DND-41 (cell line): ENCODE results near the gene MEF2D.

Source experiments
- ATAC-seq: fragments of 200-7000 bp; cut with Tn5 transposase; 3 replicates; pipeline ENCODE4 v1.9.1; 2021; ENCODE audit warnings: low read depth; ENCODE audit not compliant: insufficient read depth
- DNase-seq: peaks from one replicate; pipeline ENCODE4 v3.0.0-alpha.2; 2020
- H2AFZ ChIP-seq: 2 replicates; pipeline ENCODE4 v1.6.0; 2012; ENCODE audit warnings: low read depth, low read length
- H3K27ac ChIP-seq: 2 replicates; pipeline ENCODE4 v1.5.1; 2012; ENCODE audit warnings: low read length, inconsistent platforms
- H3K27me3 ChIP-seq: fragments of 200-600 bp; sonication (generic); 2 replicates; pipeline ENCODE4 v1.6.0; 2012; ENCODE audit warnings: low read length, mild to moderate bottlenecking, inconsistent platforms; ENCODE audit not compliant: insufficient read depth, poor library complexity
- H3K36me3 ChIP-seq: 2 replicates; pipeline ENCODE4 v1.5.1; 2012; ENCODE audit warnings: low read length, inconsistent platforms; ENCODE audit not compliant: insufficient read depth
- H3K4me1 ChIP-seq: 2 replicates; pipeline ENCODE4 v1.5.1; 2012; ENCODE audit warnings: mild to moderate bottlenecking, low read length; ENCODE audit not compliant: insufficient read depth
- H3K4me2 ChIP-seq: 2 replicates; pipeline ENCODE4 v1.6.0; 2012; ENCODE audit warnings: mild to moderate bottlenecking, moderate library complexity, low read length, inconsistent platforms; ENCODE audit not compliant: insufficient read depth
- H3K4me3 ChIP-seq, 2 experiments: fragments of 200-600 bp in 1 of 2; shearing (Covaris generic) in 1 of 2; 2 replicates each; pipeline ENCODE4 v1.5.1; 2012 to 2016; ENCODE audit warnings: inconsistent platforms in 2 of 2, low read length in 2 of 2, mild to moderate bottlenecking in 2 of 2, low read depth in 1 of 2, moderate library complexity in 1 of 2
- H3K79me2 ChIP-seq: 2 replicates; pipeline ENCODE4 v1.6.0; 2012; ENCODE audit warnings: low read length, inconsistent platforms; ENCODE audit not compliant: insufficient read depth
- H3K9ac ChIP-seq: 2 replicates; pipeline ENCODE4 v1.6.0; 2012; ENCODE audit warnings: low read depth, mild to moderate bottlenecking, inconsistent platforms, low read length, moderate library complexity
- H3K9me3 ChIP-seq: 2 replicates; pipeline ENCODE4 v1.5.1; 2012; ENCODE audit warnings: low read length, moderate library complexity, mild to moderate bottlenecking, inconsistent platforms; ENCODE audit not compliant: insufficient read depth, severe bottlenecking
- H4K20me1 ChIP-seq: 2 replicates; pipeline ENCODE4 v1.6.0; 2012; ENCODE audit warnings: low read length; ENCODE audit not compliant: insufficient read depth
- CTCF ChIP-seq: IDR thresholded peaks from 2 replicates; pipeline ENCODE4 v1.5.1; 2012; ENCODE audit warnings: borderline replicate concordance, low read length, moderate library complexity, mild to moderate bottlenecking; ENCODE audit not compliant: poor library complexity, severe bottlenecking; ENCODE audit errors: extremely low read depth
- EZH2 ChIP-seq: IDR thresholded peaks from 3 replicates; pipeline ENCODE4 v1.6.1; 2012; ENCODE audit warnings: borderline replicate concordance, low read depth, mild to moderate bottlenecking, moderate library complexity, low read length, inconsistent platforms; ENCODE audit not compliant: severe bottlenecking

MEF2D gene

GRCh38 chr1:156502894-156503697 is 2.5 kb upstream of the MEF2D start:
- H3K36me3 ChIP-seq = peaks cover 5% of the 10 kb centered on the region; the same call in 1 of the 2 replicates
- no peaks in the 10 kb centered on the region for H3K9me3 ChIP-seq
- peak overlapping the region; percentile 96 for H3K9ac ChIP-seq
- H4K20me1 ChIP-seq = peaks cover 15% of the 10 kb centered on the region
- DNase-seq = peak; percentile 67
- no peak for TF ChIP-seq CTCF
- no peak for TF ChIP-seq EZH2
- peaks cover 59% of the 10 kb centered on the region for H3K4me1 ChIP-seq
- H3K27ac ChIP-seq = peak overlapping the region; percentile 95
- peak overlapping the region in 1 of 2 experiments; percentile 58; a peak in 1 of 4 replicates for H3K4me3 ChIP-seq
- H3K4me2 ChIP-seq = peak overlapping the region; percentile 84
- ATAC-seq = no peak
- no peaks in the 10 kb centered on the region for H3K27me3 ChIP-seq
- H2AFZ ChIP-seq = 0 out of 2 replicates have a peak overlapping the region, but pooled peaks have one; percentile 4
- H3K79me2 ChIP-seq = peaks cover 33% of the 10 kb centered on the region

DNA sequence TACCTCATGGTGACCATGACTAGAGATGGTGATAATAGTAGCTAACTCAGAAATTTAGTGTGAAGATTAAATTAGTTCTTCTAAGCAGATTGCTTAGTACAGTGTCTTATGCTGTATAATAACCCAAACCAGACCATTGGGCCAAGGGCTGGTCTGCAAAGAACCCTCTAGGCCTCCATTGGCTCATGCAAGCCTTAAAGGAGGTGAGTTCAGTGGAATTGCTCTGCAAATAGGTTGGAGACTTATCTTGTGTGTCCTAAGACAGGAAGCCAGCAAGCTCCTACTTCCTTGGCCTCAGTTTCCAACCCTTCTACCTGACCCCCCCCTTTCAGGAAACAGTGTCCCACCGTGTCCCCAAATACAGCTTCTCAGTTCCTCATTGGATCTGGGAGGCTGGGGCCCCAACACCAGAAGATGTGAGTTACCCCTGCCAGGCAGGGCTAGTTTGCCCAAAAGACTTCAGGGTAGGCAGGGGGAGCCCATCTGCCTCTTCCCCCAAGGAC is 1.9 kb upstream of the MEF2D start:
- Histone ChIP-seq H3K79me2 (peaks cover 40% of the 10 kb centered on the region), H3K36me3 (peaks cover 8% of the 10 kb centered on the region; the same call in 1 of the 2 replicates), H3K9ac (peak overlapping the region; percentile 96), H2AFZ (no peak overlapping the region), H3K27ac (peak overlapping the region; percentile 95), H3K4me3 (peak overlapping the region in 1 of 2 experiments; percentile 58; a peak in 2 of 4 replicates), H3K27me3 (no peaks in the 10 kb centered on the region), H4K20me1 (peaks cover 21% of the 10 kb centered on the region), H3K9me3 (no peaks in the 10 kb centered on the region), H3K4me1 (peaks cover 65% of the 10 kb centered on the region), H3K4me2 (peak overlapping the region; percentile 84)
- DNase-seq (no peak), ATAC-seq (no peak)
- TF ChIP-seq EZH2 (no peak), CTCF (no peak)

DNA sequence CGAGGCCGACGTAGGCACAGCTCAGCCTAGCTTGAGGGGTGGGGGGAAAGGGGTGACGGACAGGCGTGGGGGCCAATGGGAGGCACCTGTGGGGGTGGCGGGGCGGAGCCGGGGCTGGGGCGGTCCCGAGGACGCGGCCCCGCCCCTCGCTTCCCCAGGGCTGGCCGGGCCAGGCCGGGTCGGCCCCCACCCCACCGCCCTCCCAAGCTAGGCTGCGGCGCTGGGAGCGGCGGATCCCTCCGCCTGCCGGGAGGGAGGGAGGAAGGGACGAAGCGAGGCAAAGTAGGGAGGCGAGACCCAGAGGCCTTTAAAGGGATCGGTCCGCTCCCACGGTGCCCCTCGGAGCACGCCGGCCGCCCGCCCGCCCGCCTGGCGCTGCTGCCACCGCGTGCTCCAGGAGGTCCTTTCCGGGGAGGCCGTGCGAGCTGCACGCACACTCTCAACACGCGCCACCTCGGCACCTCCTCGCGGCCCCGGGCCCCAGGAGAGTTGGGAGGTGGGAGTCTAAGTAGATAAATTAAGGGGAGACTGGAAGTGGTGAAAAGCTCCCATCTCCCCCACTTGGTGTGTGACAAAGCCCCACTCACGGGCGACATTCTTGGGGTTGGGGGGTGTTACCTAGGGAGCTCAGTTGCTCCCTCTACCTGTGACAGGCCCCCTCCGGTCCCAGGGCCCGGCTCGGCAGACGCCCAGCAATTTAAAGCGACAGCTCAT is 375 bp upstream of the MEF2D start:
- Histone ChIP-seq H3K4me2 (peak overlapping the region; percentile 84), H3K27me3 (no peaks in the 10 kb centered on the region), H3K4me3 (peak overlapping the region; percentile 85 to 92), H3K9me3 (no peaks in the 10 kb centered on the region), H3K9ac (peak overlapping the region; percentile 96), H3K27ac (peak overlapping the region; percentile 95), H2AFZ (peak overlapping the region; percentile 74), H3K79me2 (peaks cover 55% of the 10 kb centered on the region), H3K36me3 (peaks cover 15% of the 10 kb centered on the region; the same call in 1 of the 2 replicates), H4K20me1 (peaks cover 36% of the 10 kb centered on the region), H3K4me1 (peaks cover 73% of the 10 kb centered on the region)
- peak; percentile 94 for DNase-seq
- ATAC-seq = peak; percentile 67
- TF ChIP-seq EZH2 = no peak
- peak; percentile 68 for TF ChIP-seq CTCF
